Measurements from ENCODE around the gene TNKS1BP1.

DNA sequence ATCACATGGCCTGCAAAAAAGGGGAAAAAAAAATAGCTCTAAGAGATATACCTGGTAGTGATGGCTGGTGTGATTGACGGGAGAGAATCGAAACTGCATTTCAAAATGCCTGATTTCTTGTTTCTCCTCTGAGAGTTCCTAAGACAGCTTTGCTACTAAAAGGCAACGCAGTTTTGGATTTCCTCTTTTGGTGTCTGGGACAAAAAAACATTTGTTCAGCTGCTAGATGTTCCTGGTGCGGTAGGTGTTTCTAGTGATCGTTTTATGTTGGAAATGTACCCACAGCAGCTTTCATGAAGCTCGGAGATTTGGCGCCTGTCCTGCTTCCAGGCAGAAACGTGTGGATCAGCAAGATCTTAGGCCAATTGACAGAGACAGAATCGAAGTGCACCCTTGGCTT lies 31.5 kb upstream of the TNKS1BP1 start:
- TF ChIP-seq E2F5 (CRISPR knock-in tag; IDR thresholded peaks at IDR 0.05) (no peak), EGR1 (conservative IDR thresholded peaks at IDR 0.05) (no peak), SRSF1 (IDR thresholded peaks at IDR 0.05; ENCODE audit: low read depth, low read length) (no peak), POLR2AphosphoS5 (IDR thresholded peaks at IDR 0.05; ENCODE audit: control insufficient read depth, insufficient read depth, low read depth, low read length) (no peak), RB1 (IDR thresholded peaks at IDR 0.05; ENCODE audit: low read depth) (no peak), MTA3 (IDR thresholded peaks at IDR 0.05; ENCODE audit: borderline replicate concordance) (no peak), IRF2 (CRISPR knock-in tag; IDR thresholded peaks at IDR 0.05) (no peak), RNF2 (IDR thresholded peaks at IDR 0.05) (no peak)
- TF ChIP-seq, protein P1, sequence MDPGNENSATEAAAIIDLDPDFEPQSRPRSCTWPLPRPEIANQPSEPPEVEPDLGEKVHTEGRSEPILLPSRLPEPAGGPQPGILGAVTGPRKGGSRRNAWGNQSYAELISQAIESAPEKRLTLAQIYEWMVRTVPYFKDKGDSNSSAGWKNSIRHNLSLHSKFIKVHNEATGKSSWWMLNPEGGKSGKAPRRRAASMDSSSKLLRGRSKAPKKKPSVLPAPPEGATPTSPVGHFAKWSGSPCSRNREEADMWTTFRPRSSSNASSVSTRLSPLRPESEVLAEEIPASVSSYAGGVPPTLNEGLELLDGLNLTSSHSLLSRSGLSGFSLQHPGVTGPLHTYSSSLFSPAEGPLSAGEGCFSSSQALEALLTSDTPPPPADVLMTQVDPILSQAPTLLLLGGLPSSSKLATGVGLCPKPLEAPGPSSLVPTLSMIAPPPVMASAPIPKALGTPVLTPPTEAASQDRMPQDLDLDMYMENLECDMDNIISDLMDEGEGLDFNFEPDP (CRISPR knock-in tag; IDR thresholded peaks at IDR 0.05), result no peak

Measured in K562 (cell line).